ENCODE results near the gene DNAJC27.

DNA sequence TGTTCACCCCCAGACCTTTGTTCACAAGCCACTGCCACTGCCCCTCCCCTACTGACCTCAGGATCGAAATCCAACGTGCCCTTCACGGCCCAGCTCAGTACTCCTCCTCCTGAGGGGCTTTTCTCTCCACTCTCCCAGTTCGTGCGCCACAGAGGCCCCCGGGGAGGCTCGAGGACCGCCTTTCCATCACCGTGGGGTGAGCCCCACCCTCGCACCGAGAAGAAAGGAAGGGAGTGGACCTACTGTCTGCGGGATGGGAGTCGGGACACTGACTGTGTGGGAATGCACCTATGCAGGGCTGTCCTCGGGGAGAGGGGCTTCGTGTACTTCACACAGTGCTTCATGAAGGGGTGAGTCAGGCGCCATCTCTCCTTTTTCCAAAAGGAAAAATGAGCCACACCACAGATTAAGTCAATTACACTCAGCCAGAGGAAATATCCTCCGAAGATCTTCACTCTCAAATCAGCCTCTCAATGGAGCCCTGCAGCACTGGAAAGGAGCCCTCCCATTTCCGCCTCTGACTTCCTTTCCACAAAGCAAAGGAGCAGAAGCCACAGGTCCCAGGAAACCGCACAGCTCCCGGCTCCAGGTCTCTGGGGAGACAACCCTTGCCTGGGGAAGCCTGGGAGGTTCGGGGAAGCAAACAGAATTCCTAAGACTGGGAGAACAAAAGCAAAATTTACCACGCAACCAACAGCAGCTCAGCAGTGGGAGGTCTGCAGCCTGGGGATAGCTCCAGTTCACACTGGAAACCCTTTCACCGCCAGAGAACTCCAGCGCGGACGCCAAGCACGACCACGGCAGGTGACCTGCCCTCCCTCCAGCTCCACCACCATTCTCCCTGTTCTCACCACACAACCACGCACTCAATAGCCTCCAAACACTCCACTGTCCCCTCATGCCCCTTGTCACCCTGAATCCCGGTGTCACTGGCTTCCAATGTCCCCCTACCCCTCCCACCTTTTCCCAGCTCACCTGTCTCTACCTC lies 73.3 kb downstream of the DNAJC27 start:
- TF ChIP-seq FOS (IDR thresholded peaks at IDR 0.05; ENCODE audit: extremely low read depth, insufficient read length) (no peak), MYC (IDR thresholded peaks at IDR 0.05; ENCODE audit: low read depth, low read length) (no peak), MYC (CRISPR knock-in tag; IDR thresholded peaks at IDR 0.05; ENCODE audit: borderline replicate concordance, low read depth) (no peak), NR2C1 (IDR thresholded peaks at IDR 0.05) (no peak), NR2C1 (tag; IDR thresholded peaks at IDR 0.05) (no peak), GTF2B (IDR thresholded peaks at IDR 0.05; ENCODE audit: extremely low read depth, insufficient read length) (no peak), PKNOX1 (IDR thresholded peaks at IDR 0.05) (no peak), IRF1 (CRISPR knock-in tag; IDR thresholded peaks at IDR 0.05; ENCODE audit: borderline replicate concordance) (no peak)
- TF ChIP-seq, protein P1, sequence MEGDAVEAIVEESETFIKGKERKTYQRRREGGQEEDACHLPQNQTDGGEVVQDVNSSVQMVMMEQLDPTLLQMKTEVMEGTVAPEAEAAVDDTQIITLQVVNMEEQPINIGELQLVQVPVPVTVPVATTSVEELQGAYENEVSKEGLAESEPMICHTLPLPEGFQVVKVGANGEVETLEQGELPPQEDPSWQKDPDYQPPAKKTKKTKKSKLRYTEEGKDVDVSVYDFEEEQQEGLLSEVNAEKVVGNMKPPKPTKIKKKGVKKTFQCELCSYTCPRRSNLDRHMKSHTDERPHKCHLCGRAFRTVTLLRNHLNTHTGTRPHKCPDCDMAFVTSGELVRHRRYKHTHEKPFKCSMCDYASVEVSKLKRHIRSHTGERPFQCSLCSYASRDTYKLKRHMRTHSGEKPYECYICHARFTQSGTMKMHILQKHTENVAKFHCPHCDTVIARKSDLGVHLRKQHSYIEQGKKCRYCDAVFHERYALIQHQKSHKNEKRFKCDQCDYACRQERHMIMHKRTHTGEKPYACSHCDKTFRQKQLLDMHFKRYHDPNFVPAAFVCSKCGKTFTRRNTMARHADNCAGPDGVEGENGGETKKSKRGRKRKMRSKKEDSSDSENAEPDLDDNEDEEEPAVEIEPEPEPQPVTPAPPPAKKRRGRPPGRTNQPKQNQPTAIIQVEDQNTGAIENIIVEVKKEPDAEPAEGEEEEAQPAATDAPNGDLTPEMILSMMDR (IDR thresholded peaks at IDR 0.05 in 2 of 3, conservative IDR thresholded peaks at IDR 0.05 in 1 of 3; ENCODE audit: insufficient read depth in 2 of 3, low read depth in 1 of 3, low read length in 3 of 3), result no peak

Data from K562 (cell line).